ENCODE results near the gene MARCHF2. TPM values are rescaled to one million over a fixed set of nuclear protein-coding genes. Genes with fewer than 3 reads are reported as not detected.
A peak's percentile ranks its signal among the peaks of the same experiment; 100 is the strongest.

The MARCHF2 gene
- total and polyA plus RNA-seq, 9 of the 15 experiments (the other 6 are each of a cell fraction or from before 2014, with no cell fraction given) = 0.39 to 6.4 (median 2.2) TPM

DNA sequence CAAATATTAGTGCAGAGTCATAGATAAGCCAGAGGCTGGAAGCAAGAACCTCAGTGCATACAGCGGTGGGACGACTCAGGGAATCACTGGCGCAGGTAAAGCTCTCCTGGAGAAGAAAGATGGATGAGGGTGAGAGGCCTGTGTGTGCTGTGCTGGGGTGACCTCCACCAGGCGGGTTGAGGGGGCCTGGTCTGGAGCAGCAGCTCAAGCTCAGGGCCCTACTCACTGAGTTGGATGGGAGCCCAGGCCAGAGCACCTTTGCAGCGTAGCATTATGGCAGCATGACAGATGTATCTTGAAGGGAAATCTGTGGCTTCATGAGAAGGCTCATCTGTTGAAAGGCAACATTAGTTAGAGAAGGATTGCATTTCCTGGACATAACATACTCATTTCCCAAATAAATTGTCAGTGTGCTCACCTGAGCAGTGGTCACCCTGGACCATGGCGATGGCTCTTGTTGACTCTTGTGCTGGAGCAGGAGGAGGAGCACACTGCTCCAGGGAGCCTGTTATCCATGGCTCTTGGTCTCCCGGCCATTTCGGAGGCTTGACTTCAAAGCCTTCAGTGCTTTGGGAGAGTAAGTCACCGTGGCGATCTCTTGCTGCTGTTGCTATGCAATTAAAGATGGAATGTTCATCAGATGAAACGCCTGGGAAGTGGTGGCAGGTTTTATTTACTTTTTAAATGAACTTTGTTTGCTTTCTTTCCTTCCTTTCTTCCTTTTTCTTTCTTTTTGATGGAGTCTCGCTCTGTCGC lies 56.7 kb downstream of the MARCHF2 start:
- CTCF ChIA-PET (ENCODE audit: low intra/inter-chr PET ratio) = no interaction called here
- no peak overlapping the region for H3K27ac ChIP-seq (ENCODE audit: extremely low read depth, low read depth, low read length)
- H4K20me1 ChIP-seq (replicated peaks; ENCODE audit: control insufficient read depth, insufficient read depth, low read length) = no peaks in the 10 kb centered on the region; the same call in 1 of the 2 replicates
- peaks cover 34% of the 10 kb centered on the region for H3K79me2 ChIP-seq (ENCODE audit: control insufficient read depth, insufficient read depth, low read length)
- no peak; the same call in 2 of the 3 replicates for ATAC-seq
- 0 out of 4 replicates have a peak overlapping the region, but pooled peaks of 1 of the 2 experiments have one; percentile 10 for H3K9ac ChIP-seq (ENCODE audit: insufficient read depth in 1 of 2, low read depth in 2 of 2, low read length in 2 of 2)
- POLR2A ChIA-PET = interaction anchor here (0.7 to 0.8 kb wide), 2 partner anchors 11 to 21 kb away, joined by 3 read pairs; no protein-coding TSS in a partner anchor
- BruUV-seq (replicated peaks) = no TSS peak
- no peak overlapping the region for H3K4me3 ChIP-seq
- intact Hi-C loops (cut with micrococcal nuclease) = no loop called here
- H3K9me1 ChIP-seq (ENCODE audit: control insufficient read depth, insufficient read depth, low read length) = no peaks in the 10 kb centered on the region
- H3K9me3 ChIP-seq (replicated peaks; ENCODE audit: control insufficient read depth, insufficient read depth, low read depth, low read length) = no peaks in the 10 kb centered on the region
- FAIRE-seq = no peak
- no peaks in the 10 kb centered on the region for H3K4me1 ChIP-seq (replicated peaks in 1 of 2; ENCODE audit: control insufficient read depth in 2 of 2, insufficient read depth in 2 of 2, low read length in 2 of 2)
- WGBS (ENCODE audit: insufficient coverage, low coverage, missing lambda C conversion rate) = 91% methylated on average over 13 of the region's 13 CpGs
- H3K4me2 ChIP-seq (ENCODE audit: insufficient read depth, low read length) = no peak overlapping the region
- TF ChIP-seq POLR2G (IDR thresholded peaks at IDR 0.05; ENCODE audit: low read depth, low read length) (0 out of 2 replicates have a peak, but pooled peaks have one; percentile 26), ZNF316 (IDR thresholded peaks at IDR 0.05) (no peak)
- in situ Hi-C loops (cut with MboI) = no loop called here
- no peak overlapping the region for H2AFZ ChIP-seq (ENCODE audit: low read depth, low read length)
- no peaks in the 10 kb centered on the region for H3K27me3 ChIP-seq (ENCODE audit: control insufficient read depth in 2 of 2, insufficient read depth in 2 of 2, low read length in 2 of 2)
- H3K36me3 ChIP-seq (ENCODE audit: control insufficient read depth, insufficient read depth, low read length) = peaks cover 98% of the 10 kb centered on the region
- no peak for DNase-seq (ENCODE audit: extremely low read depth in 1 of 4, low spot score in 3 of 4)

GRCh38 chr19:8473648-8474476 lies 60.8 kb downstream of the MARCHF2 start:
- H3K9ac ChIP-seq (ENCODE audit: insufficient read depth in 1 of 2, low read depth in 2 of 2, low read length in 2 of 2) = no peak overlapping the region
- H3K4me2 ChIP-seq (ENCODE audit: insufficient read depth, low read length) = no peak overlapping the region
- peaks cover 47% of the 10 kb centered on the region for H3K79me2 ChIP-seq (ENCODE audit: control insufficient read depth, insufficient read depth, low read length)
- no TSS peak for BruUV-seq (replicated peaks)
- in situ Hi-C loops (cut with MboI) (no loop called here), intact Hi-C loops (cut with micrococcal nuclease) (no loop called here)
- FAIRE-seq = no peak
- ATAC-seq = no peak
- no peak overlapping the region for H3K4me3 ChIP-seq
- no peaks in the 10 kb centered on the region for H3K9me3 ChIP-seq (replicated peaks; ENCODE audit: control insufficient read depth, insufficient read depth, low read depth, low read length)
- no peak for DNase-seq (ENCODE audit: extremely low read depth in 1 of 4, low spot score in 3 of 4)
- H4K20me1 ChIP-seq (replicated peaks; ENCODE audit: control insufficient read depth, insufficient read depth, low read length) = peaks cover 7% of the 10 kb centered on the region
- 79% methylated on average over 6 of the region's 6 CpGs for WGBS (ENCODE audit: insufficient coverage, low coverage, missing lambda C conversion rate)
- POLR2A ChIA-PET = interaction anchor here (0.6 to 1.7 kb wide), 5 partner anchors 9 to 58 kb away, joined by 3 to 5 read pairs (median 3); no protein-coding TSS in a partner anchor
- peaks cover 98% of the 10 kb centered on the region for H3K36me3 ChIP-seq (ENCODE audit: control insufficient read depth, insufficient read depth, low read length)
- no peaks in the 10 kb centered on the region for H3K27me3 ChIP-seq (ENCODE audit: control insufficient read depth in 2 of 2, insufficient read depth in 2 of 2, low read length in 2 of 2)
- CTCF ChIA-PET (ENCODE audit: low intra/inter-chr PET ratio) = no interaction called here
- H3K4me1 ChIP-seq (replicated peaks in 1 of 2; ENCODE audit: control insufficient read depth in 2 of 2, insufficient read depth in 2 of 2, low read length in 2 of 2) = no peaks in the 10 kb centered on the region
- H3K9me1 ChIP-seq (ENCODE audit: control insufficient read depth, insufficient read depth, low read length) = no peaks in the 10 kb centered on the region
- no peak overlapping the region for H3K27ac ChIP-seq (ENCODE audit: extremely low read depth, low read depth, low read length)
- H2AFZ ChIP-seq (ENCODE audit: low read depth, low read length) = no peak overlapping the region
- TF ChIP-seq ZNF124 (CRISPR knock-in tag; IDR thresholded peaks at IDR 0.05) = no peak
- TF ChIP-seq POLR2H (tag; IDR thresholded peaks at IDR 0.05; ENCODE audit: low read depth) = no peak
- no peak for TF ChIP-seq KLF6 (CRISPR knock-in tag; IDR thresholded peaks at IDR 0.05; ENCODE audit: borderline replicate concordance)
- TF ChIP-seq, protein P1, sequence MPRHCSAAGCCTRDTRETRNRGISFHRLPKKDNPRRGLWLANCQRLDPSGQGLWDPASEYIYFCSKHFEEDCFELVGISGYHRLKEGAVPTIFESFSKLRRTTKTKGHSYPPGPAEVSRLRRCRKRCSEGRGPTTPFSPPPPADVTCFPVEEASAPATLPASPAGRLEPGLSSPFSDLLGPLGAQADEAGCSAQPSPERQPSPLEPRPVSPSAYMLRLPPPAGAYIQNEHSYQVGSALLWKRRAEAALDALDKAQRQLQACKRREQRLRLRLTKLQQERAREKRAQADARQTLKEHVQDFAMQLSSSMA (CRISPR knock-in tag; IDR thresholded peaks at IDR 0.05) = no peak
- TF ChIP-seq NR2C2 (CRISPR knock-in tag; IDR thresholded peaks at IDR 0.05) = no peak
- TF ChIP-seq NR2C2 (tag; IDR thresholded peaks at IDR 0.05) = no peak
- TF ChIP-seq ZBTB43 (CRISPR knock-in tag; IDR thresholded peaks at IDR 0.05) = no peak
- no peak for TF ChIP-seq CGGBP1 (CRISPR knock-in tag; IDR thresholded peaks at IDR 0.05)
- TF ChIP-seq NR2C1 (IDR thresholded peaks at IDR 0.05) = no peak
- TF ChIP-seq NR2C1 (tag; IDR thresholded peaks at IDR 0.05) = no peak
